ENCODE data around the gene PWP2. TPM values are rescaled to one million over a fixed set of nuclear protein-coding genes. Genes with fewer than 3 reads are reported as not detected.

Gene PWP2
- total RNA-seq, 1 donor from 2014 or later = 7.4 TPM

- Histone ChIP-seq H3K36me3 (peaks cover 60% of the 10 kb centered on the region), H3K4me1 (peaks cover 64% of the 10 kb centered on the region), H3K9me3 (replicated peaks) (no peaks in the 10 kb centered on the region), H3K4me3 (peak overlapping the region; percentile 34), H3K27me3 (ENCODE audit: low read depth) (no peaks in the 10 kb centered on the region), H3K27ac (replicated peaks) (peak overlapping the region; percentile 88)
- DNase-seq = no peak
- intact Hi-C loops (cut with micrococcal nuclease) = no loop called here
- TF ChIP-seq CTCF (IDR thresholded peaks at IDR 0.05; ENCODE audit: borderline replicate concordance) = no peak
Observed at GRCh38 chr21:44084496-44085241, 22.5 kb upstream of the PWP2 start.

- Histone ChIP-seq H3K36me3 (peaks cover 60% of the 10 kb centered on the region), H3K27ac (replicated peaks) (peak overlapping the region; percentile 88), H3K27me3 (ENCODE audit: low read depth) (no peaks in the 10 kb centered on the region), H3K9me3 (replicated peaks) (no peaks in the 10 kb centered on the region), H3K4me3 (no peak overlapping the region), H3K4me1 (peaks cover 64% of the 10 kb centered on the region)
- no peak for TF ChIP-seq CTCF (IDR thresholded peaks at IDR 0.05; ENCODE audit: borderline replicate concordance)
- intact Hi-C loops (cut with micrococcal nuclease) = no loop called here
- DNase-seq = peak; percentile 36
Observed at GRCh38 chr21:44085491-44086321, 21.5 kb upstream of the PWP2 start.

GRCh38 chr21:44086636-44087425 lies 20.4 kb upstream of the PWP2 start:
- DNase-seq = no peak

GRCh38 chr21:44087426-44088400 lies 19.5 kb upstream of the PWP2 start:
- Histone ChIP-seq H3K36me3 (peaks cover 65% of the 10 kb centered on the region), H3K27me3 (ENCODE audit: low read depth) (no peaks in the 10 kb centered on the region), H3K9me3 (replicated peaks) (no peaks in the 10 kb centered on the region), H3K4me3 (no peak overlapping the region), H3K27ac (replicated peaks) (peak overlapping the region; percentile 88), H3K4me1 (peaks cover 57% of the 10 kb centered on the region)
- DNase-seq = no peak
- TF ChIP-seq CTCF (IDR thresholded peaks at IDR 0.05; ENCODE audit: borderline replicate concordance) = no peak
- intact Hi-C loops (cut with micrococcal nuclease) = no loop called here

More at GRCh38 chr21:44086636-44087425, 20.4 kb upstream of the PWP2 start:
- intact Hi-C loops (cut with micrococcal nuclease) = no loop called here
- Histone ChIP-seq H3K4me3 (no peak overlapping the region), H3K9me3 (replicated peaks) (no peaks in the 10 kb centered on the region), H3K4me1 (peaks cover 64% of the 10 kb centered on the region), H3K27ac (replicated peaks) (peak overlapping the region; percentile 88), H3K27me3 (ENCODE audit: low read depth) (no peaks in the 10 kb centered on the region), H3K36me3 (peaks cover 60% of the 10 kb centered on the region)
- no peak for TF ChIP-seq CTCF (IDR thresholded peaks at IDR 0.05; ENCODE audit: borderline replicate concordance)

All from left ventricle myocardium inferior (tissue), 1 donor.